ENCODE data around the gene GRIN1. TPM values are rescaled to one million over a fixed set of nuclear protein-coding genes. Genes with fewer than 3 reads are reported as not detected.
A peak's percentile ranks its signal among the peaks of the same experiment; 100 is the strongest.

The GRIN1 gene
- total RNA-seq = 0.05 TPM in 1 of 2 replicates, not detected in the other
- polyA plus RNA-seq (2012) = 0.16 TPM

- peak; percentile 36 for DNase-seq (ENCODE audit: low read depth)
Measured at GRCh38 chr9:137138722-137139467, at the start of gene GRIN1. Gene GRIN1, plus strand, starts transcription at chr9:137139154. Its CDS starts 333 bp downstream, at chr9:137139487.

GRCh38 chr9:137089232-137089947, 49.6 kb upstream of the GRIN1 start:
- no peak for DNase-seq (ENCODE audit: low read depth)

GRCh38 chr9:137095664-137096517, 43.1 kb upstream of the GRIN1 start:
- no peak for DNase-seq (ENCODE audit: low read depth)

- no peak for DNase-seq (ENCODE audit: low read depth)
Measured at GRCh38 chr9:137096785-137097546, 42.0 kb upstream of the GRIN1 start.

- DNase-seq (ENCODE audit: low read depth) = no peak
Measured at GRCh38 chr9:137097761-137098462, 41.0 kb upstream of the GRIN1 start.

GRCh38 chr9:137099231-137099630, 39.7 kb upstream of the GRIN1 start:
- no peak for DNase-seq (ENCODE audit: low read depth)

- no peak for DNase-seq (ENCODE audit: low read depth)
Measured at GRCh38 chr9:137103206-137103999, 35.6 kb upstream of the GRIN1 start.

GRCh38 chr9:137105814-137106661, 32.9 kb upstream of the GRIN1 start:
- DNase-seq (ENCODE audit: low read depth) = no peak

GRCh38 chr9:137106662-137107250, 32.2 kb upstream of the GRIN1 start:
- no peak for DNase-seq (ENCODE audit: low read depth)

GRCh38 chr9:137107312-137107921, 31.5 kb upstream of the GRIN1 start:
- no peak for DNase-seq (ENCODE audit: low read depth)

- DNase-seq (ENCODE audit: low read depth) = no peak
Measured at GRCh38 chr9:137107982-137108381, 31.0 kb upstream of the GRIN1 start.

GRCh38 chr9:137108608-137109249, 30.2 kb upstream of the GRIN1 start:
- DNase-seq (ENCODE audit: low read depth) = no peak

GRCh38 chr9:137109250-137110146, 29.5 kb upstream of the GRIN1 start:
- no peak for DNase-seq (ENCODE audit: low read depth)

- no peak for DNase-seq (ENCODE audit: low read depth)
Measured at GRCh38 chr9:137110147-137110910, 28.6 kb upstream of the GRIN1 start.

Measured in myocyte (in vitro differentiated cells).